Prostate gland (tissue), 2 donors: Measurements from ENCODE around the gene PCDHB7.

Experiments
- CTCF ChIP-seq, 4 experiments: fragments of 200-600 bp in 2 of 4; fragments of 450-650 bp in 2 of 4; sonication (generic) in 2 of 4; IDR thresholded peaks; 1 replicate in 3 of 4; 2 replicates in 1 of 4; pipeline ENCODE4 v1.5.1; 2016 to 2019; ENCODE audit warnings: antibody characterized with exemption in 4 of 4, mild to moderate bottlenecking in 2 of 4, moderate library complexity in 2 of 4
- POLR2A ChIP-seq: fragments of 450-650 bp; IDR thresholded peaks from one replicate; pipeline ENCODE4 v1.6.1; 2016; ENCODE audit warnings: antibody characterized with exemption, mild to moderate bottlenecking

GRCh38 chr5:141175933-141176332, 3.5 kb downstream of the PCDHB7 start:
- TF ChIP-seq CTCF (IDR thresholded peaks at IDR 0.05) (no peak), POLR2A (no peak)
